Kidney epithelial cell (primary cell): Measurements from ENCODE around the gene SAFB. TPM values are rescaled to one million over a fixed set of nuclear protein-coding genes. Genes with fewer than 3 reads are reported as not detected.
"Not testable (repeated sequence)": the region's sequence is repeated elsewhere in the genome, so short reads cannot be mapped to it uniquely, and the experiment has no call there.

Experiments used
- DNase-seq: peaks from one replicate; pipeline ENCODE4 v3.0.0-alpha.2; 2010; ENCODE audit warnings: low read depth
- H3K27me3 ChIP-seq: 2 replicates; pipeline ENCODE4 v1.6.0; 2011; ENCODE audit warnings: low read length; ENCODE audit not compliant: control insufficient read depth, insufficient read depth
- H3K36me3 ChIP-seq: 2 replicates; pipeline ENCODE4 v1.5.1; 2011; ENCODE audit warnings: low read length; ENCODE audit not compliant: control insufficient read depth, insufficient read depth
- H3K4me3 ChIP-seq: 2 replicates; pipeline ENCODE4 v1.5.1; 2011; ENCODE audit warnings: low read depth, mild to moderate bottlenecking, control low read depth, low read length
- CTCF ChIP-seq: IDR thresholded peaks from 2 replicates; pipeline ENCODE4 v1.5.1; 2011; ENCODE audit warnings: mild to moderate bottlenecking, moderate library complexity, low read length, control low read depth, inconsistent platforms; ENCODE audit not compliant: insufficient read depth, poor library complexity, severe bottlenecking
- total RNA-seq: library from RNA; depleted of rRNA; stranded (reverse); fragments of >200 nt; gene quantifications from 2 replicates; pipeline ENCODE4 v1.2.3, GENCODE V29; 2015

The SAFB gene
- total RNA-seq, 1 donor from 2014 or later = 45.7 TPM

DNA sequence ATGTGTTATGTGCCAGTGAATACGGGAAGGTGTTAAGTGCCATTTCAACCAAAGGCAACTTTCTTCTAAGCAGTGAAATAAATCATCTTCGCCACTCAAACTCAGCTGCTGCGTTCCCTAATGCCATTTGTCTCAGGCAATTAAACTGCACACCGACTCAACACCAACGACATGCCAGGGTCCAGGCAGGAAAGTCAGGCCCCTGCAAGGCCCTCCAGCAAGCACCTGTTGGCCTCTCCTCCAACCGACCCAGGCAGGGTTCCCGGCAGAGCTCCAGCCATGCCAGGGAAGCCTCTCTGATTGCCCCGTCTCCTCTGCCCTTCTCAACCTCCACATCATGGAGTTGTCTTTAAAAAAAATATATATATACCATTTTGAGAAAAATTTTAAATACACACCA, 22.1 kb upstream of the SAFB start:
- no peak for TF ChIP-seq CTCF
- H3K27me3 ChIP-seq = no peaks in the 10 kb centered on the region
- DNase-seq = no peak
- H3K36me3 ChIP-seq = peaks cover 4% of the 10 kb centered on the region
- H3K4me3 ChIP-seq = no peak overlapping the region

DNA sequence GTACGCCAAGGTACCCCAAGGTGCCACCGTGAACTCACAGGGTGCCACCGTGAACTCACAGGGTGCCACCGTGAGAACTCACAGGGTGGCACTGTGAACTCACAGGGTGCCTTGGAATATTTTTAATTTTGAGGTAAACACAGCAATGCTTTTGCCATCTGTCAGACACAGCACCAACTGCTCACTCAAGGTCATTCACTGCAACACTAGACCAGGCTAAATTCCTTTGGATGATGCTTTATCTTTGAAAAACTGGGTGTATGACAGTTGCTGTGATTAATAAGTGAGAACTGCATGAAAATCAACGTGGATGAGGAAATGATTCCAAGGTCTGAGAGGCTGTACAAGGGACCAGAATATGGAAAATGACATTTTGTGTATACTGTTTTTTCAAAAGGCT, 19.3 kb upstream of the SAFB start:
- Histone ChIP-seq H3K27me3 (no peaks in the 10 kb centered on the region), H3K36me3 (peaks cover 4% of the 10 kb centered on the region), H3K4me3 (no peak overlapping the region)
- DNase-seq = no peak
- TF ChIP-seq CTCF = no peak

- H3K4me3 ChIP-seq = no peak overlapping the region
- DNase-seq = no peak
- TF ChIP-seq CTCF = no peak
- H3K27me3 ChIP-seq = no peaks in the 10 kb centered on the region
- peaks cover 2% of the 10 kb centered on the region for H3K36me3 ChIP-seq
Measured at GRCh38 chr19:5605362-5605761, 17.5 kb upstream of the SAFB start.

DNA sequence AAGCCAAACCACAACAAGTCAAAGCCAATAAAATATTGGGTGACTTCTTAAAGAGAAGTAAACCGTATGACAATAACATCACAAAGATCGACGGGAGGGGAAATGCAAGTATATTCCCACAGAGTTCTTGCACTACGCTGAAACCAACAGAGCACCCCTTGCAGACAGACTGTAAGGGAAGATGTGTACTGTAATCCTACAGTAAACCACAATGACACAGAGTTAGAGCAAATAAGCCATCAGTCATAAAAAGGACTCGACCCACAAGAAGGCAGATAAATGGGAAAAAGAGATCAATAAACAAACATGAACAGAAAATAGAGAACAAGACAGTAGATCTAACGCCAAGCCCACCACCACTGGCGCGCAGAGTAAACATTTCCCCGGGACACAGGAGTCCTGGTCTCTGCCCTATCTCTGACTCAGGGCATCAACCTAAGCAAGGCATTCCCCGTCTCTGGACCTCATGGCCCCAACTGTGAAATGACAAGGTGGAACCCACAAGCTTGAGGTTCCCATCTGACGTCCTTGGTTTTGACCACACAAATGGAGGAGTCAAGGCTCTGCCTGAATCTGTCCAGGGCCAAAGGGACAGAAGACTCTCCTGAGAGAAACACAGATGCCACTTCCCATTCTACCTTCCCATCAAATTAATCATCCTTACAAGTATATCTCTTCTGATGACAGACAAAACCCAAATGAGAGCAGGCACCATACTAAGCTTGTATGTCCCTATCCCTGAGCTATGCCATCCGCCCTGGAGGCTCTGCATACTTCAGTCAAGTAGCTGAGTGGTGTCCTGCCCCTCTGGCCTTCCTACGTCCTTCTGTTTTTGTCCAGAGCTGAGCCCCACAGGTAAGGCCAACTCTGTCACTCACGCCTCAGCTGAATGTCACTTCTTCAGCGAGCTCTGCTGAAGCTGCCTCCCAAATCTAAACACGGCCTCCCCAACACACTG, 15.3 kb upstream of the SAFB start:
- H3K36me3 ChIP-seq = peaks cover 2% of the 10 kb centered on the region
- no peaks in the 10 kb centered on the region for H3K27me3 ChIP-seq
- no peak for TF ChIP-seq CTCF
- H3K4me3 ChIP-seq = no peak overlapping the region
- DNase-seq = no peak

GRCh38 chr19:5608291-5608690, 14.6 kb upstream of the SAFB start:
- DNase-seq = no peak
- peaks cover 2% of the 10 kb centered on the region for H3K36me3 ChIP-seq
- TF ChIP-seq CTCF = no peak
- no peak overlapping the region for H3K4me3 ChIP-seq
- H3K27me3 ChIP-seq = no peaks in the 10 kb centered on the region

DNA sequence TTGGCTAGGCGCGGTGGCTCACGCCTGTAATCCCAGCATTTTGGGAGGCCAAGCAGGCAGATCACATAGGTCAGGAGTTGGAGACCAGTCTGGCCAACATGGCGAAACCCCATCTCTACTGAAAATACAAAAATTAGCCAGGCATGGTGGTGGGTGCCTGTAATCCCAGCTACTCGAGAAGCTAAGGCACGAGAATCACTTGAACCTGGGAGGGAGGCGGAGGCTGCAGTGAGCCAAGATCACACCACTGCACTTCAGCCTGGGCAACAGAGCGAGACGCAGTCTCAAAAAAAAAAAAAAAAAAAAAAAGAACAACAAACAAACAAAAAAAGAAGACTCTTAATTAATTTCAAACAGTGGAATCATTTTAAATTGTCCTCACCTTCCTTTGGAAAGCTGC, 14.1 kb upstream of the SAFB start:
- H3K4me3 ChIP-seq, DNase-seq, H3K27me3 ChIP-seq, H3K36me3 ChIP-seq: not testable (repeated sequence)
